ENCODE results near the gene REC8.

GRCh38 chr14:24151404-24152080 lies 20.3 kb upstream of the REC8 start:
- TF ChIP-seq EZH2 (IDR thresholded peaks at IDR 0.05; ENCODE audit: borderline replicate concordance, low read depth, low read length, severe bottlenecking) = no peak
- TF ChIP-seq, protein P1, sequence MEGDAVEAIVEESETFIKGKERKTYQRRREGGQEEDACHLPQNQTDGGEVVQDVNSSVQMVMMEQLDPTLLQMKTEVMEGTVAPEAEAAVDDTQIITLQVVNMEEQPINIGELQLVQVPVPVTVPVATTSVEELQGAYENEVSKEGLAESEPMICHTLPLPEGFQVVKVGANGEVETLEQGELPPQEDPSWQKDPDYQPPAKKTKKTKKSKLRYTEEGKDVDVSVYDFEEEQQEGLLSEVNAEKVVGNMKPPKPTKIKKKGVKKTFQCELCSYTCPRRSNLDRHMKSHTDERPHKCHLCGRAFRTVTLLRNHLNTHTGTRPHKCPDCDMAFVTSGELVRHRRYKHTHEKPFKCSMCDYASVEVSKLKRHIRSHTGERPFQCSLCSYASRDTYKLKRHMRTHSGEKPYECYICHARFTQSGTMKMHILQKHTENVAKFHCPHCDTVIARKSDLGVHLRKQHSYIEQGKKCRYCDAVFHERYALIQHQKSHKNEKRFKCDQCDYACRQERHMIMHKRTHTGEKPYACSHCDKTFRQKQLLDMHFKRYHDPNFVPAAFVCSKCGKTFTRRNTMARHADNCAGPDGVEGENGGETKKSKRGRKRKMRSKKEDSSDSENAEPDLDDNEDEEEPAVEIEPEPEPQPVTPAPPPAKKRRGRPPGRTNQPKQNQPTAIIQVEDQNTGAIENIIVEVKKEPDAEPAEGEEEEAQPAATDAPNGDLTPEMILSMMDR (IDR thresholded peaks at IDR 0.05; ENCODE audit: borderline replicate concordance, extremely low read depth, low read length, poor library complexity, severe bottlenecking) = no peak

Data from DND-41 (cell line).